Measurements from ENCODE around the gene GOLGA6L6.
"Not testable (repeated sequence)": the region's sequence is repeated elsewhere in the genome, so short reads cannot be mapped to it uniquely, and the experiment has no call there.

GOLGA6L6 gene, protein sequence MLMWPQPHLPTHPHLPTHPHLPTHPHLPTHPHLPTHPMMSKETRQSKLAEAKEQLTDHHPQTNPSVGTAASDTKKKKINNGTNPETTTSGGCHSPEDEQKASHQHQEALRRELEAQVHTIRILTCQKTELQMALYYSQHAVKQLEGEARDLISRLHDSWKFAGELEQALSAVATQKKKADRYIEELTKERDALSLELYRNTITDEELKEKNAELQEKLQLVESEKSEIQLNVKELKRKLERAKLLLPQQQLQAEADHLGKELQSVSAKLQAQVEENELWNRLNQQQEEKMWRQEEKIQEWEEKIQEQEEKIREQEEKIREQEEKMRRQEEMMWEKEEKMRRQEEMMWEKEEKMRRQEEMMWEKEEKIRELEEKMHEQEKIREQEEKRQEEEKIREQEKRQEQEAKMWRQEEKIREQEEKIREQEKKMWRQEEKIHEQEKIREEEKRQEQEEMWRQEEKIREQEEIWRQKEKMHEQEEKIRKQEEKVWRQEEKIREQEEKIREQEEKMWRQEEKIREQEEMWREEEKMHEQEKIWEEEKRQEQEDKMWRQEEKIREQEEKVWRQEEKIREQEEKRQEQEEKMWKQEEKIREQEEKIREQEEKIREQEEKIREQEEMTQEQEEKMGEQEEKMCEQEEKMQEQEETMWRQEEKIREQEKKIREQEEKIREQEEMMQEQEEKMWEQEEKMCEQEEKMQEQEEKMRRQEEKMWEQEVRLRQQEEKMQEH

DNA sequence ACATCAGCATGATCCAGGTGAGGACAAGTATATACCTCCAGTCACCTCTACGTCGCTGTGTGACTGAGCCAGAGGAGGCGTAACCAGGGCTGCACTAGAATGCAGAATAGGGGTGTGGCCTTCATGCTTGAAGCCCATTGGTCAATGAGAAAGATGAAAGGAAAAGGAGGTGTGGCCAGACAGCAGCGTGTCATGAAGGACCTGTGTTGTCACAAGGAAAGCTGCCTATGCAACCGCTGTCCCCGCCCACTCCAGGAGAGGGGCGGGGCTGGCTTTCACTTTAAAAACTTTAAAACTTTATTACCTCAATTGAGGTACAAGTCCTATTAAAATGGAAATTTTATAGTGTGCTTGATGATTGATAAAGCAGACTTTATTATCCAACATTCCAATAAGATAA is at the start of gene GOLGA6L6:
Gene GOLGA6L6, minus strand, starts transcription at position 101 of the 400 bp plus-strand sequence. Its CDS starts 91 bp downstream, at position 10.
- not testable (repeated sequence) for DNase-seq

DNA sequence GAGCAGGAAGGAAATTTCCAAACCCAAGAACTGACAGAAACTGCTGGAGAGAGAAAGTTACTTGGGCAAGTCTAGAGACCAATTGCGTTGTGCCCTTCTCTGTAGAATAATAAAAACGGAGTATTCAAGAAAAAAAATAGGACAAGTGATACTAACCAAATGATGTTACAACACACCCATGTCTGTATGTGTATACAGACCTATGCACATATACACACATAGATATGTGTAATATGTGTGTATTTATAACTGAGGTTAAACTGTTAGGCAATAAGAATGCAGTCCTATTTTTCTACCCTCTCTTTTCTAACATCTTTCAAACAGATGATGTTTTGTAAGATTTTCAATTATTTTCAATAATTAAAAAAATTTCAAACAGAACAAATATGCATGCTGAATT is 48.5 kb upstream of the GOLGA6L6 start:
- not testable (repeated sequence) for DNase-seq

DNA sequence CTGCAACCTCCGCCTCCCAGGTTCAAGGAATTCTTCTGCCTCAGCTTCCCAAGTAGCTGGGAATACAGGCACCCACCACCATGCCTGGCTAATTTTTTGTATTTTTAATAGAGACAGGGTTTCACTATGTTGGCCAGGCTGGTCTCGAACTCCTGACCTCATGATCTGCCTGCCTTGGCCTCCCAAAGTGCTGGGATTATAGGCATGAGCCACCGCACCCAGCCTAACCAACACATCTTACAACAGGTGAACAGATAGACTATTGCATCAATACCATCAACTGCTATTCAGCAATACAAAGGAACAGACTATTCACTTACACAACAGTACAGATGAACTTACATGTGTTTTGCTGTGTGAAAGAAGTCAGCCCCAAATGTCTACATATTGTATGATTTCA is 45.2 kb upstream of the GOLGA6L6 start:
- DNase-seq = not testable (repeated sequence)

DNA sequence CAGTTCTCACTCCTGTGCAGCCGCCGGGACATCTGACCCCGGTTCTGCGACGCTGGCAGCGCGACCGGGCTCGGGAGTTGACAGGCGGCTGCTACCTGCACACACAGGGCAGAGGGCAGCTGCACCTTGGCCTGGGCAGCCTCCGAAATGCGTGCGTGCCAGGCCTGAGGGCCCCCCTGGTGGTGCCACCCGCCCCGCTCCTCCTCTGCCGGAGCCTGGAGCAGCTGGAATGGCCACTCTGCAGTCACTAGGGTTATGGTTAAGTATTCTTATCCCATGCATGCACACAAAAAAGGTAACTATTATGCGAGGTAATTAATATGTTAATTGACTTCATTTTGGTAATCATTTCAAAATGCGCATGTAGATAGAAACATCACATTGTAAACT is 41.1 kb upstream of the GOLGA6L6 start:
- DNase-seq = not testable (repeated sequence)

DNA sequence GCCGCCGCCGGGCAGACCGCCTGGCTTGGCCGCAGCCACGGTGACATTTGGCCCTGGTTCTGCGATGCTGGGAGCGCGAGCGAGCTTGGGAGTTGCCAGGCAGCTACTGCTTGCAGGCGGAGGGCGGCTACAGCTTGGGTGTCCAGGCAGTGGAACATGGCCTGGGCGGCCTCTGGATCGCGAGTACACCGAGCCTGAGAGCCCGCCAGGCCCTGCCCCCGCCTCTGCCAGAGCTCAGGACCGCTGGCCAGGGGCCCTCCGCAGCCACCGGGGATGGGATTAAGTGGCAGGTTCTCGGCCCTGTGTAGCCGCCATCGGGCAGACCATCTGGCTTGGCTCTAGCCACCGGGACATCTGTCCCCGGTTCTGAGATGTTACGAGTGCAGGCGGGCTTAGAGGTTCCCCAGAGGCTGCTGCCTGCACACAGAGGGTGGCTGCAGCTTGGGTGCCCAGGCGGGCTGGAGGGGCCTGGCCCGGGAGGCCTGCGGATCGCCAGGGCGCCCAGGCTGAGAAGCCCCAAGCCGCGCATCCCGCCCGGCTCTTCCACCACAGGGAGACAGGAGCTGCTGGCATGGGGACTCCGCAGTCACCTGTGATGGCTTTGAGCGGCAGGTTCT is 40.6 kb upstream of the GOLGA6L6 start:
- not testable (repeated sequence) for DNase-seq

DNA sequence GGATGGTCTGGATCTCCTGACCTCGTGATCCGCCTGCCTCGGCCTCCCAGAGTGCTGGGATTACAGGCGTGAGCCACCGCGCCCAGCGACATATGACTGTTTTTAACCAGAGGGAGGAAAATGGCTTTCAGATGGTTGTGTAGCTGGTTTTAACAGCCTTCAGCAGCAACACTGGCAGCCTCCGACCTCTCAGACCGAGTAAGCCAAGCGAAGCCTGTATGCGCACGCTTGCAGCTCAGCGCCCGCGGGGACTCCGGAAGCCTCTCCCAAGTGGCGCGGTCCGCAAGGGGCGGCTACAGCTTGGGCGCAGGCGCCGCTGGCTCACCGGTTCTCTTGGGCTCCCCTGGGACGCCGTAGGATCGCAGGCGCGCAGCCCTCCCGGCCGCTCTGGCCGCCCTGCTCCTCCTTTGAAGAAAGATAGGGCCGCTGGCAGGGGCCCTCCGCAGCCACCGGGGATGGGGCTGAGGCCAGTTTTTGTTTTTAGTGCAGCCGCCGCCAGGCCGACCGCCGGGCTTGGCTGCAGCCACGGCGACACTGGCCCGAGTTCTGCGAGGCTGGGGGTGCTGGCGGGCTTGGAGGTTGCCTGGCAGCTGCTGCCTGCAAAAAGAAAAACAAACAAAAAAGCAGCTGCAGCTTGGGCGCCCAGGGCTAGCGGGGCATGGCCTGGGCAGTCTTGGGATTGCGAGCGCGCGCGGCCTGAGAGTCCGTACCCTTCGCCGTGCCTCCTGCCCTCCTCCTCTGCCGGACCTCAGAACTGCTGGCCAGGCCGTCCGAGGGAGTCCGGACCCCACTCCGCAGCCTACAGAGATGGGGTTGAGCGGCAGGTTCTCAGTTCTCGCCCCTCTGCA is 39.9 kb upstream of the GOLGA6L6 start:
- DNase-seq = not testable (repeated sequence)

DNA sequence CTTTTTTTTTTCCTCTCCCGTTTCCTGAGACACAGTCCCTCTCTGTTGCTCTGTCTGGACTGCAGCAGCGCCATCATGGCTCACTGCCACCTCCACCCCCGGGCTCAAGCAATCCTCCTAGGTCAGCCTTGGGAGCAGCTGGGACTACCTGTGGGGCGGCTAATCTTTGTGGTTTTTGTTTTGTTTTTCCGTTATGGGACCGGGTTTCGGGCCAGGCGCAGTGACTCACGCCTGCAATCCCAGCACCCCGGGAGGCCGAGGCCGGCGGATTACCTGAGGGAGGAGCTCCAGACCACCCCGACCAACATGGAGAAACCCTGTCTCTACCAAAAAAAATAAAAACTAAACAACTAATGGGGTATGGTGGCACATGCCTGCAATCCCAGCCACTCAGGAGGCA is 38.1 kb upstream of the GOLGA6L6 start:
- not testable (repeated sequence) for DNase-seq

DNA sequence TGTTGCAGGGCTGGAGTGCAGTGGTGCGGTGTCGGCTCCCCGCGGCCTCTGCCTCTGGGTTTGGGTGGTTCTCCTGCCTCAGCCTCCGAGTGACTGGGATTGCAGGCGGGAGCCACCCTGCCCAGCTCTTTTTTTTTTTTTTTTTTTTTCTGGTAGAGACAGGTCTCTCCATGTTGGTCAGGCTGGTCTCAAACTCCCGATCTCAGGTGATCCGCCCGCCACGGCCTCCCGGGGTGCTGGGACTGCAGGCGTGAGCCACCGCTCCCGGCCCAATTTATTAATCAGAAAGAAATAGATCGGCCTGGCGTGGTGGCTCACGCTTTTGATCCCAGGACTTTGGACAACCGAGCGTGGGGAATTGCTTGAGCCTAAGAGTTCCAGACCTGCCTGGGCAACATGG is 9.7 kb upstream of the GOLGA6L6 start:
- DNase-seq = not testable (repeated sequence)

DNA sequence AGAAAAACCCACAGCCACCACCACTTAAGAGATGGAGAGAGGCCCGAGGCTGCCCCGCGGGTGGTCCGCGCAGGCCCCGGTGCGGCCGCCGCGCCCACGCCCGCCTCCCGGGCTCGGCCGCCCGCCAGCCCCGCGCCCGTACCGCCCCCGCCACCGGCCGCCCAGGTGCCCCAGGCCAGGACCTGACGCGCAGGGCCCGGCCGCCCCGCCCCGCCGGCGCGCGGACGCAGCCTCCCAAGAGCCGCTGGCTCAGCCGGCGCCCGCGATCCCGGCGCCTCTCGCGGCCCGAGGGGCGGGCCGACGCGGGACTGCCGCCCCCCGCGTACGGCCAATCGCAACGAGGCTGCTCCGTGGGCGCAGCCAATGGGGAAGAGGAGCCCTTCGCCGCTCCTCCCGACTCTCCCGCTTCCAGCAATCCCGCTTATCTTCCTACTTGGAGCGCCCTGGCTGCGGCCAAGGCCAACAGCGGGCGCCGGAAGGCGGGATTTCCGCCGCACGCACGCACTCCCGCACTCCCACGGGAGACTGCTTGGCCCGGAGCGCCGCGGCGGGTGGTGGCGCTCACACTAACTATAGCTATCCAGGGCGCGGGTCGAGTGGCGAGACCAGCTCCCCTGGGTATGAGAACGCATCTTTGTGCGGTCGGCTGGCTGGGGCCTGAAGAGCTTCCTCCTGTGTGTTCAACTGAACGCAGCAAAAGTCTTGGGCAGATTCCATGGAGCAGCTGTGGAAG is 35.5 kb downstream of the GOLGA6L6 start:
- DNase-seq = not testable (repeated sequence)

DNA sequence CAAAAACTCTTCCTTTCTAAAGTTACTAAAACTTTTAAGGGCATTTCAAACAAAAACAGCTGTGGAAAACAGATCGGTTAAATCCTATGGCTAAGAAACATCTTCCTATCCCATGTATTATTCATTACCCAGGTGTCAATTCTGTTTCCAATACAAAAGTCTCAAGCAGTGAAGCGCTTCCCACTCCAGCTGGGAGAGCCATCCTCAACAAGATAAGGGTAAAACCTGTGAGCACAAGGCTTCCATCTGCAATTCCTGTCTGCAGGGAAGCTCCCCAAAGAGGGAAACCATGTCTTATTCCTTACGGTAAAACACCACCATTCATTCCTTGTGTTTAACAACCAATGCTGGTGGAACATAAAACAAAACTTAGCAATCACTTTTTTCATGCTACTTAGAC is 38.8 kb downstream of the GOLGA6L6 start:
- DNase-seq = not testable (repeated sequence)

DNA sequence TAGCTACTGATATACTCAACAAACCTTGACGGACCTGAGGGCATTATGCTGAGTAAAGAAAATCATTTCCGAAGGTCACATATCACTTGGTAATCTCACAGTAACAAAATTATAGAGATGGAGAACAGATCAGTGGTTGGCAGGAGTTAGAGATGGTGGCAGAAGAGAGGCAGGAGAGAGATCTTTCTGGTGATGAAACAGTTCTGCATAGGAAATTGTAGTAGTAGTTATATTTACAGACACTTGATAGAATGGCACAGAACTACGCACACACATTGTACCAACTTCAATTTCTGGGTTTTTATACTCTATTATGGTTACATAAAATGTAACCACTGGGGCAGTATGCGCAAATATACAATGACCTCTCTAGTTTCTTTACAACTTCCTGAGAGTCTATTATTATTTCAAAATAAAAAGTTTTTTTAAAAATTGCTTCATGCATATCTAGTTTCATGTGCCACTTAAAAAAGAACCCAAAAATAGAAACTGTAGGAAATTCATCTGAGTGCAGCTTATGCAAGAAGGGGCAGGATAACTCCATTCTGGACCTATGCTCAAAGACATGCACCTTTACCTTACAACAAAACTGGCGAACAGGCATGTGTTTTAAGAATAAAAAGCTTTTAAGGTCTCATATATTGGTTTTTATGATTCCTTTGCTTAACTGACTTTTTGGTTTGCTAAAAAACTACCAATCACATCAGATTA is 39.9 kb downstream of the GOLGA6L6 start:
- not testable (repeated sequence) for DNase-seq

DNA sequence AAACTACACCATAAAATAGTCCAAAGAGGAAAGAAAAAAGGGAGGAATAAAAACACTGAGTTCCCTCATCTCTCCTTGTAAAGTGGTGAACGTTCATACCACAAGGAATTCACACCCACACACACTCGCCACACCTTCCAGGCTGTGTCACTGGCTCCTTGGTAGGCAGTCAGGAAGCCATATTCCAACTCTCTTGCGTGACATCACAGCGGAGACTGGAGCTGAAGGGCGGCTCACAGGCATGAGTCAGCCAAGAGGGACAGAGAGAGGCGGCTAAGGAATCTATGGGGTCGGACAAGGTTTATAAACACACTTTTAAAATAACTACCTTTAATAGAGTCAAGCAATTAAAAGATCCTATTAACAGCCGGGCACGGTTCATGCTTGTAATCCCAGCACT is 43.8 kb downstream of the GOLGA6L6 start:
- DNase-seq = not testable (repeated sequence)

DNA sequence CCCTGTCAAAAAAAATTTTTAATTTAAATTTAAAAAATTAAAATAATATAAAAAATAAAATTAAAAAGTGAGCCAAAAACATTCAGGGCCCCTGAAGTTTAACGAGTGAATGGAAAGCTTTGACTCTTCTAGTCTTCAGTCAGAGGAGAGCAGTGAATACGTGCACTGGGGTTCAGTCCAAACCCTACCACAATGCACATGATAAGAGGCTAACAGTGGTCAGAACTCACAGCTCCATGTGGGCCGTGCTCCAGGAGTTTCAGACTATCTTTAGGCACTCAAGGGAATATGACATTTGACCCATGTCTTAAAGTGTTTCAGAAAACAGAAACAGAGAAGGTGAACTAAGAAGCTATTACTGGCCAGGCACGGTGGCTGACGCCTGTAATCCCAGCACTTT is 48.6 kb downstream of the GOLGA6L6 start:
- DNase-seq = not testable (repeated sequence)

DNA sequence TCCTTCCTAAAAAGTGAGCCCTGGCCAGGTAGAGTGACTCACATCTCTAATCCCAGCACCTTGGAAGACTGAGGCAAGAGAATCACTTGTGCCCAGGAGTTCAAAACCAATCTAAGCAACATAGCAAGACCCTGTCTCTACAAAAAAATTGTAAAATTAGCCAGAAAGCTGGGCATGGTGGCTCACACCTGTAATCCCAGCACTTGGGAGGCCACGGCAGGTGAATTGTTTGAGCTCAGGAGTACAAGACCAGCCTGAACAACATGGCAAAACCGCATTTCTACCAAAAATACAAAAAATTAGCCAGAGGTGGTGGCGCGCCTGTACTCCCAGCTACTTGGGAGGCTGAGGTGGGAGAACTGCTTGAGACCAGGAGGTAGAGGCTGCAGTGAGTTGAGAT is 49.0 kb downstream of the GOLGA6L6 start:
- not testable (repeated sequence) for DNase-seq

DNA sequence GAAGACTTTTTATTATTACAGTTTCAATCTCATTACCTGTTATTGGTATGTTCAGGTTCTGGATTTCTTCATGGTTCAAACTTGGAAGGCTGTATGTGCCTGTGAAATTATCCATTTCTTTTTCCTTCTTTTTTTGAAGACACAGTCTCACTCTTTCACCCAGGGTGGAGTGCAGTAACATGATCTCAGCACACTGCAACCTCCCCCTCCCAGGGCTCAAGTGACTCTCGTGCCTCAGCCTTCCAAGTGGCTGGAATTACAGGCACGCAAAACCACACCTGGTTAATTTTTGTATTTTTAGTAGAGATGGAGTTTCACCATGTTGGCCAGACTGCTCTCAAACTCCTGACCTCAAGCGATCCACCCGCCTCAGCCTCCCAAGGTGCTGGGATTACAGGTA is 52.3 kb downstream of the GOLGA6L6 start:
- DNase-seq = not testable (repeated sequence)
